Endothelial cell of umbilical vein (primary cell): ENCODE measurements around the gene VPS33B. TPM values are rescaled to one million over a fixed set of nuclear protein-coding genes. Genes with fewer than 3 reads are reported as not detected.

Experiments used
- BruUV-seq: library from RNA; stranded (reverse); fragments of 400-500 nt; replicated peaks from 2 replicates; lab custom pipeline; 2021; lab: Mats Ljungman, UMichigan
- CTCF ChIA-PET: fragments of 300-600, 350-600 bp; sonication (Branson Sonifier 250); formaldehyde crosslinking; loops from one replicate; lab custom pipeline; 2021; ENCODE audit warnings: antibody characterized with exemption, inconsistent platforms; lab: Charles Lee
- POLR2A ChIA-PET: fragments of 300-600, 350-600 bp; sonication (Branson Sonifier 250); formaldehyde crosslinking; loops from one replicate; lab custom pipeline; 2021; ENCODE audit warnings: antibody characterized with exemption, inconsistent platforms; lab: Charles Lee
- DNase-seq: peaks from one replicate; pipeline ENCODE4 v3.0.0-alpha.2; 2011; ENCODE audit warnings: low read depth, low spot score
- FAIRE-seq: peaks from 2 replicates; lab custom pipeline; 2011; peaks lifted over from hg19 to GRCh38; lab: Jason Lieb, UNC
- H2AFZ ChIP-seq: 2 replicates; pipeline ENCODE4 v1.6.0; 2012; ENCODE audit warnings: low read depth, low read length, control low read depth, inconsistent platforms
- H3K27ac ChIP-seq: 2 replicates; pipeline ENCODE4 v1.5.1; 2011; ENCODE audit warnings: low read depth, mild to moderate bottlenecking, control low read depth, low read length, moderate library complexity; ENCODE audit not compliant: insufficient read depth
- H3K27me3 ChIP-seq, 2 experiments: 2 replicates each; pipeline versions ENCODE4 v1.6.0 to v1.6.1; 2011; ENCODE audit warnings: low read length in 2 of 2, mixed read lengths in 1 of 2; ENCODE audit not compliant: control insufficient read depth in 2 of 2, insufficient read depth in 2 of 2
- H3K36me3 ChIP-seq, 2 experiments: 2 replicates in 1 of 2; 3 replicates in 1 of 2; pipeline ENCODE4 v1.5.1; 2011; ENCODE audit warnings: low read length in 2 of 2, mild to moderate bottlenecking in 1 of 2, moderate library complexity in 1 of 2; ENCODE audit not compliant: control insufficient read depth in 2 of 2, insufficient read depth in 2 of 2; ENCODE audit errors: extremely low read depth in 1 of 2
- H3K4me1 ChIP-seq: 3 replicates; pipeline ENCODE4 v1.5.1; 2011; ENCODE audit warnings: mild to moderate bottlenecking, low read length; ENCODE audit not compliant: control insufficient read depth, insufficient read depth; ENCODE audit errors: extremely low read depth
- H3K4me2 ChIP-seq: 2 replicates; pipeline ENCODE4 v1.6.1; 2011; ENCODE audit warnings: low read length, control low read depth, mixed read lengths; ENCODE audit not compliant: insufficient read depth
- H3K4me3 ChIP-seq, 3 experiments: fragments of 200-600 bp in 1 of 3; sonication (generic), shearing (Covaris generic) in 1 of 3; replicated peaks in 1 of 3; 2 replicates each; pipeline ENCODE4 v1.5.1; 2011 to 2016; ENCODE audit warnings: control low read depth in 3 of 3, low read length in 3 of 3, mild to moderate bottlenecking in 2 of 3, inconsistent platforms in 1 of 3, low read depth in 1 of 3, moderate library complexity in 1 of 3; ENCODE audit not compliant: insufficient read depth in 1 of 3
- H3K79me2 ChIP-seq: 2 replicates; pipeline ENCODE4 v1.6.0; 2012; ENCODE audit warnings: low read length, inconsistent platforms; ENCODE audit not compliant: control insufficient read depth, insufficient read depth
- H3K9ac ChIP-seq: replicated peaks from 2 replicates; pipeline ENCODE3; 2011; ENCODE audit warnings: low read length, control low read depth; ENCODE audit not compliant: insufficient read depth; ENCODE audit errors: extremely low read depth
- H3K9me1 ChIP-seq: replicated peaks from 3 replicates; pipeline ENCODE4 v1.6.0; 2011; ENCODE audit warnings: mild to moderate bottlenecking, low read length; ENCODE audit not compliant: control insufficient read depth, insufficient read depth; ENCODE audit errors: extremely low read depth
- H3K9me3 ChIP-seq: replicated peaks from 2 replicates; pipeline ENCODE4 v1.5.1; 2012; ENCODE audit warnings: low read length, inconsistent platforms; ENCODE audit not compliant: control insufficient read depth, insufficient read depth
- H4K20me1 ChIP-seq: replicated peaks from 2 replicates; pipeline ENCODE3; 2011; ENCODE audit warnings: mild to moderate bottlenecking, low read length; ENCODE audit not compliant: control insufficient read depth, insufficient read depth; ENCODE audit errors: extremely low read depth
- FOS ChIP-seq: IDR thresholded peaks from 2 replicates; pipeline ENCODE4 v1.6.1; 2011; ENCODE audit warnings: mild to moderate bottlenecking, low read length, moderate library complexity, borderline replicate concordance; ENCODE audit not compliant: insufficient read depth
- GATA2 ChIP-seq: IDR thresholded peaks from 2 replicates; pipeline ENCODE4 v1.7.0; 2011; ENCODE audit warnings: low read depth, mild to moderate bottlenecking, moderate library complexity, mixed read lengths, low read length; ENCODE audit not compliant: insufficient read length, insufficient read depth
- JUN ChIP-seq: IDR thresholded peaks from 2 replicates; pipeline ENCODE4 v1.6.1; 2011; ENCODE audit warnings: borderline replicate concordance, low read depth; ENCODE audit not compliant: insufficient read length, insufficient read depth
- MAX ChIP-seq: IDR thresholded peaks from 2 replicates; pipeline ENCODE4 v1.6.1; 2011; ENCODE audit not compliant: insufficient read depth, insufficient read length
- MYC ChIP-seq: IDR thresholded peaks from one replicate; pipeline ENCODE4 v1.6.1; 2011; ENCODE audit warnings: mild to moderate bottlenecking, low read depth, low read length
- POLR2A ChIP-seq: IDR thresholded peaks from 2 replicates; pipeline ENCODE4 v1.6.1; 2012; ENCODE audit warnings: low read depth, mild to moderate bottlenecking, control low read depth, low read length
- POLR2AphosphoS5 ChIP-seq: IDR thresholded peaks from 2 replicates; pipeline ENCODE4 v1.6.1; 2012; ENCODE audit warnings: low read depth, mild to moderate bottlenecking, control low read depth, low read length, moderate library complexity; ENCODE audit not compliant: insufficient read depth
- dilution Hi-C: fragments of 300-500 bp; cut with MboI; formaldehyde crosslinking; loops from one replicate; pipeline ENCODE4 v1.15.0; 2019; ENCODE audit warnings: low sequenced_read_pairs; ENCODE audit not compliant: extremely low pct_ligation_motif_present
- intact Hi-C: fragments of 100-400 bp; cut with micrococcal nuclease; formaldehyde crosslinking; loops from one replicate; pipeline ENCODE4 v1.10.0; 2022
- polyA plus RNA-seq, 4 experiments: library from polyadenylated mRNA; depleted of rRNA in 3 of 4; stranded (reverse) in 3 of 4; unstranded in 1 of 4; fragments of >200 nt; gene quantifications; 2 replicates each; pipeline versions ENCODE4 v1.2.1 to v1.2.3, GENCODE V29; 2011 to 2012; ENCODE audit warnings: missing spikeins in 1 of 4
- total RNA-seq: library from RNA; stranded (reverse); gene quantifications from 2 replicates; pipeline ENCODE4 v1.2.3, GENCODE V29; 2021

VPS33B gene
- total and polyA plus RNA-seq, 2 donors (not counting 3 experiments of a cell fraction or from before 2014, with no cell fraction given): 11.8 to 14.2 TPM

- Histone ChIP-seq H3K9me3 (no peaks in the 10 kb centered on the region), H3K9ac (no peak overlapping the region), H3K27me3 (no peaks in the 10 kb centered on the region), H3K36me3 (peaks cover 7 to 14% of the 10 kb centered on the region in 2 experiments), H3K4me2 (peak overlapping the region; percentile 31), H3K27ac (no peak overlapping the region), H3K9me1 (no peaks in the 10 kb centered on the region), H2AFZ (no peak overlapping the region), H3K79me2 (peaks cover 3% of the 10 kb centered on the region), H3K4me3 (no peak overlapping the region), H3K4me1 (peaks cover 13% of the 10 kb centered on the region), H4K20me1 (no peaks in the 10 kb centered on the region)
- intact Hi-C loops (loop anchor here (1.0 to 2.0 kb wide), 2 partner anchors 65 to 76 kb away; partner anchors contain the start of gene VPS33B), dilution Hi-C loops (no loop called here)
- no TSS peak for BruUV-seq
- TF ChIP-seq POLR2A (no peak), MYC (no peak), JUN (no peak), FOS (no peak), MAX (no peak), GATA2 (no peak), POLR2AphosphoS5 (no peak)
- DNase-seq (no peak), FAIRE-seq (no peak)
- ChIA-PET POLR2A (interaction anchor here (0.7 to 1.0 kb wide), 3 partner anchors 29 to 64 kb away, joined by 3 to 5 read pairs (median 4); no protein-coding TSS in a partner anchor), CTCF (interaction anchor here (1.5 to 6.9 kb wide), 20 partner anchors 10 to 315 kb away, joined by 3 to 155 read pairs (median 23); partner anchors contain the start of genes HDDC3, PRC1, UNC45A and VPS33B)
Observed at GRCh38 chr15:90957791-90958190, 64.6 kb downstream of the VPS33B start.
